Motor neuron (in vitro differentiated cells): ENCODE measurements around the gene PPARG. TPM values are rescaled to one million over a fixed set of nuclear protein-coding genes. Genes with fewer than 3 reads are reported as not detected.

Experiments used
- ATAC-seq, 8 experiments: fragments of 200-7000 bp; cut with Tn5 transposase; replicated peaks in 6 of 8; 2 replicates each; pipeline ENCODE4 v1.8.0; 2021; ENCODE audit warnings: mild to moderate bottlenecking in 8 of 8, moderate library complexity in 8 of 8
- H3K27ac ChIP-seq, 2 donors: fragments of 250-450 bp; sonication (Bioruptor Pico); 2 replicates each; pipeline ENCODE4 v1.9.0; 2021; ENCODE audit warnings: antibody characterized with exemption in 2 of 2, mild to moderate bottlenecking in 2 of 2, moderate library complexity in 1 of 2
- H3K4me1 ChIP-seq, 2 donors: fragments of 250-450 bp; sonication (Bioruptor Pico); replicated peaks in 1 of 2; 2 replicates each; pipeline ENCODE4 v1.6.1; 2021; ENCODE audit warnings: antibody characterized with exemption in 2 of 2, mild to moderate bottlenecking in 2 of 2, moderate library complexity in 1 of 2
- H3K4me3 ChIP-seq, 5 donors: fragments of 250-450 bp; sonication (Bioruptor Pico); 2 replicates each; pipeline ENCODE4 v1.9.0; 2021; ENCODE audit warnings: antibody characterized with exemption in 5 of 5, mild to moderate bottlenecking in 5 of 5, moderate library complexity in 4 of 5
- WGBS, 10 experiments: fragments of 450-650 bp; shearing (Covaris generic); methylation state at CpG; one replicate each; pipeline ENCODE4 v1.0.0; 2022; 5-methylcytosine and 5-hydroxymethylcytosine counted together
- in situ Hi-C, 9 experiments: fragments of 400-800 bp; cut with MboI; loops; one replicate each; pipeline ENCODE4 v1.15.0; 2021; ENCODE audit warnings: low sequenced_read_pairs in 9 of 9, low pct_unique_long_range_greater_than_20kb in 2 of 9; ENCODE audit not compliant: unreplicated experiment in 9 of 9
- total RNA-seq, 8 experiments: library from RNA; unstranded; fragments of 300-600 nt; gene quantifications; 2 replicates each; pipeline versions ENCODE4 v1.2.3 to v1.2.4, GENCODE V29; 2022

Gene PPARG
- total RNA-seq, 8 experiments from 2014 or later, result 0.31 to 9.9 (median 0.66) TPM; not detected in 1

DNA sequence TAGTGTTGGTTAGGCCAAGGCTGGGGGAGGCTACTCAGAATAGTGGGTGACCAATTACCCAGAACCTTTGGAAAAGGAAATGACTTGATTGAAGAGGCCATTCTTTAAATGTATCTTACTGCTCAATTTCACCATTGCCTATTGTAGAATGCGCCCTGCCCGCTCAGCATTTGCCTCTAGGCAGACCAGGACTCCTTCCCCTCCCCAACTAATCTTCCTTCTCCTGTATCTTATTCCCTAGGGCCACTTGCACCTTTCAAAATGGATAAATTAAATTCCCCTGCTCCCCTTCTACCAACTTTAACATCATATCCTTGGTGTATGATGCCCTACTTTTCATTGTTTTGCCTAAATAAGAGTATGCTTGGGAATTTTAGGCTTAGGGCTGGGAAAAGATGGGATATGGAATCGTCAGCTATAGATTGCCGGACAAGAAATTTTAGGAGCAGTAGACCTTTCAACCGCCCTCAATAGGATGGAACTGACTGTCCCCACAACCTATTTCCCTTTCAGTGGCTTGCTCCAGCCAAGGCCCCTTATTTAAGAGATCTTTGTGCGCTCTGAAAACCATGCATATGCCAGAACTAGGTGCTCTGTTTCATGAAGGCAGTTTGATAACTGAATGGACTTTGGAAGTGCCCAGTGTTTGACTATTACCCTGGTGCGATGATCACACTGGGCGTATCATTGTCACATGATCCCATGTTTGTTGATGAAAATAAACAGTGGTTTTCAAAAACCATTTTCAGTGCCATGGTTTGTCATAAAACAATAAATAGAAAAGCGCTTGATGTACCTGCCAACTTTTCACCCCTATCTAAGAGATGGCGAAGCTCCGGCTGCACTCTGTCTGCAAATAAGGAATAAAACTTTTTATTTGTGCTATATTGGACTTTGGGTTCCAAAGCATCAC lies 121.1 kb downstream of the PPARG start:
- Histone ChIP-seq H3K4me1 (no peaks in the 10 kb centered on the region), H3K4me3 (no peak overlapping the region), H3K27ac (no peak overlapping the region)
- 31 to 100% (median 95%) methylated on average over 2 to 11 of the region's 11 CpGs for WGBS, 10 experiments
- no peak for ATAC-seq
- in situ Hi-C loops, result no loop called here

DNA sequence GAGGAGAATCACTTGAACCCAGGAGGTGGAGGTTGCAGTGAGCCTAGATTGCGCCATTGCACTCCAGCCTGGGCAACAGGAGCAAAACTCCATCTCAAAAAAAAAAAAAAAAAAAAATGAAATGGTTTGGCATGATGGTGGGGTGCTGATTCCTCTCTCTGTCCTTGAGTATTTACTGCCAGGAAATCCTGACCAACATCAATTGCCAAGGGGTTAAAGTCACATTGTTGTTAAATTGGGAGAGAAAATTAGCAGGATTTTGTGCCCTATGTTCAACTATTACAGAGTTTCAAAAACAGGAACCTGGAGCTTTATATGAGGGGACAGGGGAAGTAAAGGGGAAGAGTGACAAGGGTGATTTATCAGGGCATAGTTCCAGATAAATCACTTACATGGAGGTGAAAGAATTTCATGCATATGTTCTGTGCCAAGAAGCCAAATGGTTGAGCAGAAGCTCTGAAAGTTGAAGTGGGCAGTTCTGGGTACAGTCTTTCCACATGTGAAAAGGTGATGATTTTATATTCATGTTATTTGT lies 124.9 kb downstream of the PPARG start:
- no peak overlapping the region for H3K27ac ChIP-seq
- 14 to 100% (median 40%) methylated on average over 1 of the region's 1 CpG; no CpG with 5 or more reads in 7 of the 10 experiments for WGBS, 10 experiments
- no peak overlapping the region for H3K4me3 ChIP-seq
- ATAC-seq, result no peak
- in situ Hi-C loops, result no loop called here
- H3K4me1 ChIP-seq, result no peaks in the 10 kb centered on the region

DNA sequence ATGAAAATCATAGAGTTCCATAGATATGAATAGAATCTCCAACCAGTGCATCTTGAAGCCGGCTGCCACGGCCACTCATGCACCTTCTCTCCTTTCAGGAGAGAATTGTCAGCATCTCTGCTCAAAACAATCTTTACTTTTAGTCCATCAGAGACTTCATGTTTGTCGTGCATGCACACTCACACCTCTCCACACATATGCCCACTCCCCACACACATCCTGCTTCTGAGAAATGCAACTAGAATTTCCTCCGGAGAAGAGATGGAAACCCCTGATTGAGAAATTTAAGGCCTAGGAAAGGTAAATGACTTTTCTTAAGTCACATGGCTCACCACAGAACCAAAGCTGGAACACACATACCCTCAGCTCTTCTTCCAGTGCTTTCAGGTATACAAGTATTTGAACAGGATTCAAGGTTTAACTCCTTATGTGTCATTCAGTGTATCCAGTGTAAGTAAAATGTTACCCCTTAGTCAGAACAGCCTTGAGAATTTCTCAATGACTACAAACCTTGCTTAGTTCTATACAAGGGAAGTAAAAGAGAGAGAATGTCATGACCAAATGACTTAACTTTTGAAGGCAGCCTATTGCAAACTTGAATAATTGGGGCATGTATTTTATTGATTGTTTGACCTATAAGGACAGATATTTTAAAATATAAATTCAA lies 126.3 kb downstream of the PPARG start:
- Histone ChIP-seq H3K4me1 (no peaks in the 10 kb centered on the region), H3K4me3 (no peak overlapping the region), H3K27ac (no peak overlapping the region)
- ATAC-seq, result no peak
- WGBS, 10 experiments, result 20 to 100% (median 90%) methylated on average over 1 to 3 of the region's 4 CpGs; no CpG with 5 or more reads in 3 of the 10 experiments
- in situ Hi-C loops, result no loop called here

DNA sequence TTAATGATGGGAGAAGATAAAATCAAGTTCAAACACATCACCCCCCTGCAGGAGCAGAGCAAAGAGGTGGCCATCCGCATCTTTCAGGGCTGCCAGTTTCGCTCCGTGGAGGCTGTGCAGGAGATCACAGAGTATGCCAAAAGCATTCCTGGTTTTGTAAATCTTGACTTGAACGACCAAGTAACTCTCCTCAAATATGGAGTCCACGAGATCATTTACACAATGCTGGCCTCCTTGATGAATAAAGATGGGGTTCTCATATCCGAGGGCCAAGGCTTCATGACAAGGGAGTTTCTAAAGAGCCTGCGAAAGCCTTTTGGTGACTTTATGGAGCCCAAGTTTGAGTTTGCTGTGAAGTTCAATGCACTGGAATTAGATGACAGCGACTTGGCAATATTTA lies 127.9 kb downstream of the PPARG start:
- no peak for ATAC-seq

DNA sequence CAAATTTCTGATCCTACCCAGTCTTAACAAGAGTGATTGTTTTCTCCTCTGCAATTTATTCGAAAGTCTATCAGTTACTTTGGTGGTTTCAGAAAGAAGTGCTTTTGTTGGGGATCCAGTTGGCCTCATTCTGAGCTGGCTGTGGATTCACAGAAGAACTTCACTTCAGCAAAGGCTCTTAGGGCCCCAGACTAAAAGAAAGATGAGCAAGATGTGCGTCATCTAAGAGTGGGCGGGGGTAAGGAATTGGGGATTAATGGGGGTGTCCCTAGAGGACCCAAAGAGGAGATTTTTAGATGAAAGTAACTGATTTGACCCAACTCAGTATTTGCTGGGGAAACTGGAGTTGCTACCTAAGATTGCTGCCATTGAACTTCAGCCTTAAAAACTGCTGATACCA lies 131.5 kb downstream of the PPARG start:
- no peak overlapping the region for H3K4me3 ChIP-seq
- ATAC-seq, result no peak
- WGBS, 10 experiments, result 40 to 100% (median 91%) methylated on average over 1 to 3 of the region's 3 CpGs; no CpG with 5 or more reads in 7 of the 10 experiments
- in situ Hi-C loops, result no loop called here
- H3K4me1 ChIP-seq, result peaks cover 3 to 8% of the 10 kb centered on the region in 2 donors
- H3K27ac ChIP-seq, result no peak overlapping the region

More for the DNA sequence above, 127.9 kb downstream of the PPARG start:
- in situ Hi-C loops, result no loop called here
- Histone ChIP-seq H3K27ac (no peak overlapping the region), H3K4me3 (no peak overlapping the region), H3K4me1 (no peaks in the 10 kb centered on the region)
- WGBS, 10 experiments, result 36 to 100% (median 79%) methylated on average over 1 to 8 of the region's 8 CpGs

DNA sequence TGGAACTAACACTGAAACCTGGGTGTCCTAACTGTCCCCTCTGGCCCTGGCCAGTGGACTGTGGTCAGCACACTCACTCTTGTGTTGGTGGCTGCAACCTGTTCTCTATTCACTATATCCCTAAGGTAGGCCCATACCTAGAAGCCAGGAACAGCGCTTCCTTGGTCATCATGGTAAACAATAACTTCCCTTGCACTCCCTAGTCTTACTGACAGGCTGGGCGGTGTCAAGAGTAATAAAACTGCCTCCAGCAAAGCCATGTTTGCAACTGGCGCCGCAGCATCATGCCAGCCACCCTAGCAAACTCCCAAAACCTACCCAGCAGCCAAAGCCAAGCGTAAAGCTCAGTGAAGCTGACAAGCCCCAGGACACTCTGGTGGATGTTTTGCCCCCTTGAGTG lies 132.3 kb downstream of the PPARG start:
- WGBS, 10 experiments, result 43 to 100% (median 80%) methylated on average over 1 to 4 of the region's 5 CpGs; no CpG with 5 or more reads in 1 of the 10 experiments
- H3K27ac ChIP-seq, result no peak overlapping the region
- in situ Hi-C loops, result no loop called here
- H3K4me1 ChIP-seq, result peaks cover 3 to 8% of the 10 kb centered on the region in 2 donors
- no peak overlapping the region for H3K4me3 ChIP-seq
- no peak for ATAC-seq

DNA sequence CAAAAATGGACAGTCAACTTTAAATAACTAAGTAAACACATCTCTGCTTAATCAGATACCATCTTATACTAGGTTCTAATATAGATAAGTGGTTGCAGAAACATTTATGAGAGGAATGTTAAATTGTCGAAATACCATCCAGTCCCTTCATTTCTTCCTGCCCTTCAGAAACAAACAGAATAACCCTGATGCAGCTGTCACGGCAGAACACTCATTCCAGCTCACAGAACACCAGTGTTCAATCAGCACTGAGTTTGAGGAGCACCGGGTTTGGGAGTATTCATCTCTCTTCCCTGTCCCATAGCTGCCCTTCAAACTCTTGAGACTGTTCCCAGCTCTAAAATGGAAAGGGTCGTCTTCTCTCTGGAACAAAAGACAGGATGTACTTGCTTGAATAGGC lies 134.3 kb downstream of the PPARG start:
- 80 to 93% (median 92%) methylated on average over 2 to 4 of the region's 4 CpGs; no CpG with 5 or more reads in 5 of the 10 experiments for WGBS, 10 experiments
- Histone ChIP-seq H3K27ac (no peak overlapping the region), H3K4me3 (no peak overlapping the region), H3K4me1 (peaks cover 3 to 8% of the 10 kb centered on the region in 2 donors)
- in situ Hi-C loops, result no loop called here
- no peak for ATAC-seq

DNA sequence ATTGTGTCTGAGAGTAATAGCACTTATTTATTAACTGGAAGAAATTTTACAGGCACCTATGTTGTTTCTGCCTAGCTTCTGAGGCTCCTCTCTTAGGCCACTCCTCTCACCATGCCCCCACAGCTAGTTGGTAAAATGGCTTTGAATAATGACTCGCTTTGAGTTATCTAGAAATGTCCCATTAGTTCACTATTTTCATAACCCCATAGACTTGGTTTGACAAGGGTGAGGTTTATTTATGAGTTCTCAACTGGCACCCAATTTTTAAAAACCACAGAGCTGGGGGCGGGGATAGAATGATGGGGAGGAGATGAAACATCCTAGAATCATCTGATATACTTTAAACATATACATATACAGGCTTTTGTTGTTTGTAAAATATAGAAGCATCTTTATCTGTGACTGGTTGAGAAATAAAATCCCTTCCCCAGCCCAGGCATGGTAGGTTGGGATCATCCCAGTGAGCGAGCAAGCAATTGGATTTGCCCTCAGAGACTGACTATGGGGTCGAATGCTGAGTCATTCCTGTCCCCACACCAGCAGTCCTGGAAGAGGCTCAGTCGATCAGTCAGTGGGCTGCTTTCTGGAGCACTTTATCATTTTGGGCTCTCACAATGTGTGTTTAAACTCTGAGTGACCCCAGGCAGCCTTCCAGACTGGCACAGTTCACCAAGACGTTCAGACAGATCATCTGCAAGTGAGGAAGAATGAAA lies 135.2 kb downstream of the PPARG start:
- WGBS, 10 experiments, result 0 to 80% (median 52%) methylated on average over 1 to 6 of the region's 6 CpGs; no CpG with 5 or more reads in 2 of the 10 experiments
- in situ Hi-C loops, result no loop called here
- H3K4me3 ChIP-seq, result no peak overlapping the region
- no peak overlapping the region for H3K27ac ChIP-seq
- peak in 5 of 8 experiments; percentile 72 to 94 (median 82) for ATAC-seq
- H3K4me1 ChIP-seq, result peaks cover 3 to 8% of the 10 kb centered on the region in 2 donors

DNA sequence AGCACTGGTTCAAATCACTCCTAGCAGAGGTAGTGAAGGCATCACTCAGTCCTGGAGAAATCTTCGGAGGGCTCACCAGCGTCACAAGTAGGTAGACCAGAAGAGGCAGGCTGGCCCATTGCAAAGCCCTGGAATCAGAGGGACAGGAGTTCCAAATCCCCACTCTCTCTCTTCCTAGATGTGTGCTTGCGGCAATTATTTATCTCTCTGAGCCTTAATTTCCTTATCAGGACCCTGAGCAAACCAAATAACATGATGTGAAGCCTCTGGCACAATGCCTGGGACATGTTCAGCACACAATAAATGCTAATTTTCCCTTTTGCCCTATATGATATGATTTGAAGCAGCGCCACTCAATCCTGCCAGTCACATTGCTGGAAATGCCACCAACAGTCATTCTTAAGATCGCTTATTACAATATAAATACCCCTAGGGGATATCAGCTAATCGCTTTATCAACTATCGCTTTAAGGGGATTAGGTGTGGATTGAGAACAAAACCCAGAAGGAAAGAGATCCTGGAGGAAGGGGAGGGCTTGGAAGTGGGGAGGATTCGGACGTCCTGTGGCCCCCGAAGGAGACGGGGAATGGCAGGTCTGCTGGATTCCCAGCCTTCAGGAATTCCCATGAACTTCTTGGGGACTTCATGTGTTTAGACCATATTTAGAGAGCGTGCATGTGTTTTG lies 135.9 kb downstream of the PPARG start:
- no peak for ATAC-seq
- Histone ChIP-seq H3K27ac (no peak overlapping the region), H3K4me3 (no peak overlapping the region), H3K4me1 (peaks cover 3 to 8% of the 10 kb centered on the region in 2 donors)
- WGBS, 10 experiments, result 54 to 100% (median 88%) methylated on average over 1 to 11 of the region's 12 CpGs; no CpG with 5 or more reads in 1 of the 10 experiments
- in situ Hi-C loops, result no loop called here

DNA sequence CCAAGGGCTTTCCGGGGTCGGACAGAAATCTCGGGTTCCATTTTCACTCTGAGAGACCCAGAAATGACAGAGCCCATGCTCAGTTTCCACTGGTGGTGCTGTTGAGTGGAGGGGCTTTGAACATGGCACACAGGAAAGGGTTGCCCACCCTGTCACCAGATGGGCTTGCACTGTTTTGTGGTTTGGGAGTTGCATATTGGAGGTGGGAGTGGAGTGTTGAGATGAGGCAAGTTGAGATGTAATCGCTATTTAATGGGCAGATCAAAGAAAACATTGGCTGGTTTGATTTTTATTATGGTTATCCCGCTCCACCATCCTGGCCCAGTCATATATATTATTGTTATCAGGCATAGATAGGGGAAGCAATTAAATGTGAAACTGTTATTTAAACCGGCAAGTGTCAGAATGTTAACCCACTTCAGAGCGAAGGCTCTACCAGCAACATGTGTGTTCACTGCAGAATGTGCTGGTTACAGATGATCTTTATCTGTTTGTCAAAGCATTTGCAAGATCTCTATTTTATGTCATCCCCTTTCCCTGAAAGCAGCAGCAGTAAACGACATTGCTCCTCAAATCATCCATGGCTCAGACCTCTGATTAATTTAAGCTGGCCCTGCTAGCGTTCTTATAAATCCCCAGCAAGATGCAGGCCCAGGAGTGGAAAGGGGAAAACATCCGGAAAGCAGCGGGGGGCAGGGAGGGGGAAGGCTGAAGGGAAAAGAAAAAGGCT lies 137.1 kb downstream of the PPARG start:
- H3K4me3 ChIP-seq, result no peak overlapping the region
- in situ Hi-C loops, result no loop called here
- WGBS, 10 experiments, result 0 to 100% (median 68%) methylated on average over 1 to 11 of the region's 11 CpGs

DNA sequence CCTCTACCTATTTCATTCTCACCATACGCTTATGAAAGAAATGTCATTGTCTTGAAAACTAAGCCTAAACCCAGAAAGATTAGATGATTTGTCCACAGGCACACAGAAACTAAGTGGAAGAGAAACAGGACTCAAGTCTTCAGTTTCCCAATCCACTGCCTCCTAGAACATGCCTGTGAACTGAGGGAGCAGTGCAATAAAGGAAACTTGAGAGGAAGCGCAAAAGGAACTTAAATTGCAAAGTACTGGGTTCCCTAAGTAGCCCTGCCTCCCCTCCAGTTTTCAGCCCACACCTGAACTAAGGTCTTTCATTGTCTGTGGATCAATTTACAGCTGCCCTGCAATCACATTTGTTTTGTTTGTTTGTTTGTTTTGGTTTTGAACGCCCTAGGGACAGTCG lies 138.7 kb downstream of the PPARG start:
- H3K27ac ChIP-seq, result no peak overlapping the region
- ATAC-seq, result no peak
- 50 to 91% (median 68%) methylated on average over 2 to 4 of the region's 4 CpGs; no CpG with 5 or more reads in 1 of the 10 experiments for WGBS, 10 experiments
- in situ Hi-C loops, result no loop called here
- no peak overlapping the region for H3K4me3 ChIP-seq
- H3K4me1 ChIP-seq, result peaks cover 3 to 8% of the 10 kb centered on the region in 2 donors

More for the DNA sequence above, 137.1 kb downstream of the PPARG start:
- Histone ChIP-seq H3K4me1 (peaks cover 3 to 8% of the 10 kb centered on the region in 2 donors), H3K27ac (no peak overlapping the region)
- peak in 1 of 8 experiments; percentile 5 for ATAC-seq

DNA sequence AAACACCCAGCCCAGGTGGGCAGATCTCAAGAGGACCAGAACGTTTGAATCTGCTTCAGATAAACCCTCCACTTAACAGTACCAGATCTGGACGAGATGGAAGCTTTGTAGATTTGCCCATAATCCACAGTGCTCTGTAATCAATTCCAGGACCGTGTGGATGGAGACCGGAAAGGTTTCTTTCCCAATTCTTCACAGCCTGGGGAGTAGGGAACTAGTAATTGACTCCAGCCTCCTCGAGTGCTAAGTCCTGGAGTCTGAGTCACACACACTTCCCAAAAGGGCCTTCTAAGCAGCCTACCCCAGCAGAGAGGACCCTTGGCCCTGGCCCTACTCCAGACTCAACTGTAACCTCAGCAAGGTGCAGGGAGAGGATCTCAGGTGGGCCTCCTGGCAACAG lies 139.3 kb downstream of the PPARG start:
- H3K4me1 ChIP-seq, result peaks cover 3 to 8% of the 10 kb centered on the region in 2 donors
- ATAC-seq, result no peak
- no peak overlapping the region for H3K4me3 ChIP-seq
- in situ Hi-C loops, result no loop called here
- H3K27ac ChIP-seq, result no peak overlapping the region
- WGBS, 10 experiments, result 0 to 80% (median 60%) methylated on average over 1 to 4 of the region's 5 CpGs; no CpG with 5 or more reads in 3 of the 10 experiments
